Peyer's patch (tissue), 4 donors: ENCODE results near the gene ZIC4.

Experiments
- POLR2A ChIP-seq, 2 donors: fragments of 450-650 bp; IDR thresholded peaks; one replicate each; pipeline ENCODE4 v1.5.1; 2017; ENCODE audit warnings: antibody characterized with exemption in 2 of 2, mild to moderate bottlenecking in 2 of 2, moderate library complexity in 2 of 2
- TF ChIP-seq, protein P1 (sequence below), 6 experiments: fragments of 450-650 bp in 4 of 6; fragments of 200-600 bp in 2 of 6; sonication (generic) in 1 of 6; IDR thresholded peaks; one replicate each; pipeline ENCODE4 v1.5.1; 2017 to 2019; ENCODE audit warnings: antibody characterized with exemption in 6 of 6, mild to moderate bottlenecking in 3 of 6, moderate library complexity in 1 of 6

DNA sequence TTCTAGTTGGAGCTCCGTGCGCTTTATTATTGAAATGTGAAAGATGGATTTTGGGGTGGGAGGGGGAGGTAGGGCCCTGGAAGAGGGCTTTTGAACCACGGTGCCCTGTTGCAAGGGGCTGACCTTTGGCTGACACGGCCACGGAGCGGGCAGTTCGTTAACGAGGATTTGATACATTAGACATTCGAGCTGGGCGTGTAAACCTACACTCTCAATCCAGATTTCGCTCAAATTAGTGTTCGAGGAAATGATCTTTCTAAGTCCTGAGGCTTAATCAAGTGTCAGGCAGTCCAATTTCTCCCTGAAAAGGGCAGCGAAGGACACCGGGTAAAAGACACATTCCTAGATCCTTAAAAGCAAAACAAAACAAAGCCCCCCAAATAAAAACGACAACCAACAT is 15.9 kb upstream of the ZIC4 start:
- TF ChIP-seq, protein P1, sequence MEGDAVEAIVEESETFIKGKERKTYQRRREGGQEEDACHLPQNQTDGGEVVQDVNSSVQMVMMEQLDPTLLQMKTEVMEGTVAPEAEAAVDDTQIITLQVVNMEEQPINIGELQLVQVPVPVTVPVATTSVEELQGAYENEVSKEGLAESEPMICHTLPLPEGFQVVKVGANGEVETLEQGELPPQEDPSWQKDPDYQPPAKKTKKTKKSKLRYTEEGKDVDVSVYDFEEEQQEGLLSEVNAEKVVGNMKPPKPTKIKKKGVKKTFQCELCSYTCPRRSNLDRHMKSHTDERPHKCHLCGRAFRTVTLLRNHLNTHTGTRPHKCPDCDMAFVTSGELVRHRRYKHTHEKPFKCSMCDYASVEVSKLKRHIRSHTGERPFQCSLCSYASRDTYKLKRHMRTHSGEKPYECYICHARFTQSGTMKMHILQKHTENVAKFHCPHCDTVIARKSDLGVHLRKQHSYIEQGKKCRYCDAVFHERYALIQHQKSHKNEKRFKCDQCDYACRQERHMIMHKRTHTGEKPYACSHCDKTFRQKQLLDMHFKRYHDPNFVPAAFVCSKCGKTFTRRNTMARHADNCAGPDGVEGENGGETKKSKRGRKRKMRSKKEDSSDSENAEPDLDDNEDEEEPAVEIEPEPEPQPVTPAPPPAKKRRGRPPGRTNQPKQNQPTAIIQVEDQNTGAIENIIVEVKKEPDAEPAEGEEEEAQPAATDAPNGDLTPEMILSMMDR (IDR thresholded peaks at IDR 0.05): no peak
- no peak for TF ChIP-seq POLR2A (IDR thresholded peaks at IDR 0.05)
